NCI-H128 (cell line): Measurements from ENCODE around the gene TBRG4.
"Not testable (repeated sequence)": the region's sequence is repeated elsewhere in the genome, so short reads cannot be mapped to it uniquely, and the experiment has no call there.

Experiments used
- DNase-seq: peaks from one replicate; lab custom pipeline; 2025; ENCODE audit not compliant: unreplicated experiment; lab: John Stamatoyannopoulos, UW

The TBRG4 gene

DNA sequence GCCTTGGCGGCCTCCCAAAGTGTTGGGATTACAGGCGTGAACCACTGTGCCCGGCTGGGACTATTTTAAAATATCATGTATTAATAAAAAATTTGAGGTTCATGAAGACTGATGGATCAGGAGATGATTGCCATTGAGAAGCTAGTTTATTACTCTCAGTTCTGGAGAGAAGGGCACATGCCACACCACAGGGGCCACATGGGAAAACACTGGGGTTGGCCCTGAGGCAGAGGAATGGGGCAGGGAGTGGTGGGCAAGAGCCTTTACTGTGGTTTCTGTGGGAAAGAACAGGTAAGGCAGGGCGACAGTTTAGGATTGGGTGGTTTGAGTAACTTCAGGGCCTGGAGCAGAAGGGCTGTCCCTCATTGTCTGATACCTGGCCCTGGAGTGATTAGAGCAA, 6.8 kb upstream of the TBRG4 start:
- DNase-seq = no peak

DNA sequence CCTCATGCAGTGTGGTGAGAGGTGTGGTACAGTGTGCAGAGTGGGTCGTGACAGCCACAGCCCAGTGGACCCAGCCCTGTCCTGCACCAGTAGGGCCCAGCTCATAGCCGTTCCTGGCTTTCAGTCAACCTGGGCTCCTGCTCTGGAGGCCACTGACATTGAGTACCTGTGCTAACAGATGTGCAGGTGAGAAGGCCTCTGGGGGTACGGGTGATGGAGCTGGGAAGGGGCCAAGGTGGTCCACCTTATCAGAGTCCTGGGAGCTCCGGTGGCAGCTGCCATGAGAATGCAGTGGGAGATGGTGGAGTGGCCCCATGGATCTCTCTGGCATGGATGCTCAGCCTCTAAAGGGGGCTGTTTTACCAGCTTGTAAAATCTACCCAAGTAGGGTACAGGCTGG, 6.1 kb upstream of the TBRG4 start:
- DNase-seq = no peak

DNA sequence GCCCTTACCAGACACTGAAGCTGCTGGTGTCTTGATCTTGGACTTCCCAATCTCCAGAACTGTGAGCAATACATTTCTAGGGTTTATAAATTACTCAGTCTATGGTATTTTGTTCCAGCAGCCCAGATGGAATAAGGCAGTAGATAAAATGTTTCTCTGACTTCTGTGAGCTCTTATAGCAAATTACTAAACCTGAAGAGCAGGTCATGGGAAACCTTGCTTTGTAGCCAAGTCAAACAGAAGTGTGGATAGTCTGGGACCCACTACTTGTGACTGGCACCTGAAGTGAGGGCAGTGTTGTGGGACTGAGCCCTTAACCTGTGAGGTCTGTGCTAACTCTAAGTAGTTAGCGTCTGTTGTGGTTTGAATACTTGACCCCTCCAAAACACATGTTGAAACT, 4.6 kb upstream of the TBRG4 start:
- no peak for DNase-seq

GRCh38 chr7:45114926-45115325, 3.4 kb upstream of the TBRG4 start:
- no peak for DNase-seq

DNA sequence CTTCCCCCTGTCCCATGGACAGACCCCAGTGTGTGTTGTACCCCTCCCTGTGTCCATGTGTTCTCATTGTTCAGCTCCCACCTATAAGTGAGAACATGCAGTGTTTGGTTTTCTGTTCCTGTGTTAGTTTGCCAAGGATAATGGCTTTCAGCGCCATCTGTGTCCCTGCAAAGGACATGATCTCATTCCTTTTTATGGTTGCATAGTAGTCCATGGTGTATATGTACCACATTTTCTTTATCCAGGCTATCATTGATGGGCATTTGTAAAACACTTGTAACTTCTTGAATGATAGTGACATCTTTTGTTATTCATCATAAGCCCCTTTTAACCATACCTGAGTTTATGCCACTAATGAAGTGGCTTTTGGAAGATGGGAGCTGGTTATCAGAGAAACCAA, 2.8 kb upstream of the TBRG4 start:
- not testable (repeated sequence) for DNase-seq

GRCh38 chr7:45112648-45113047, 1.2 kb upstream of the TBRG4 start:
- no peak for DNase-seq

- DNase-seq = no peak
These were observed 2.6 kb downstream of the TBRG4 start for GRCh38 chr7:45108863-45109262.

DNA sequence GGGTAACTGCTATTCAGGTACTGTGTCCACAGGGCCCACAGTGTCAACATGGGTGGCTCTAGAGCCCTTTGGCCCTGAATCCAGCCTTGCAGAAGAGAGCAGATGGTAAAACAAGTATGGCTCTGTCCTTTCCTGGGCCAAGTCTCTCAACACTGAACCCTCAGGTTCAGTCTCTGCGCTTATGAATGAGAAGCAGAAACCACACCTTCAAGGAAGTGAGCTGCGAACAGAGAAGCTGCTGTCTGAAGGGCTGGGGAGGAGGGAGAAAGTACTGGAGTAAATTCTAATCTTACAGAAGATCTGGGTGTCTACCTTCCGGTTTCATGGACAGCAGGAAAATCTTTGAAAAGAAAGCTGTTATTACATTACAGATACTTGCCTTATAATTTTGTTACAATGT, 4.1 kb downstream of the TBRG4 start:
- DNase-seq = no peak

- no peak for DNase-seq
These were observed 4.7 kb downstream of the TBRG4 start for GRCh38 chr7:45106820-45107219.

DNA sequence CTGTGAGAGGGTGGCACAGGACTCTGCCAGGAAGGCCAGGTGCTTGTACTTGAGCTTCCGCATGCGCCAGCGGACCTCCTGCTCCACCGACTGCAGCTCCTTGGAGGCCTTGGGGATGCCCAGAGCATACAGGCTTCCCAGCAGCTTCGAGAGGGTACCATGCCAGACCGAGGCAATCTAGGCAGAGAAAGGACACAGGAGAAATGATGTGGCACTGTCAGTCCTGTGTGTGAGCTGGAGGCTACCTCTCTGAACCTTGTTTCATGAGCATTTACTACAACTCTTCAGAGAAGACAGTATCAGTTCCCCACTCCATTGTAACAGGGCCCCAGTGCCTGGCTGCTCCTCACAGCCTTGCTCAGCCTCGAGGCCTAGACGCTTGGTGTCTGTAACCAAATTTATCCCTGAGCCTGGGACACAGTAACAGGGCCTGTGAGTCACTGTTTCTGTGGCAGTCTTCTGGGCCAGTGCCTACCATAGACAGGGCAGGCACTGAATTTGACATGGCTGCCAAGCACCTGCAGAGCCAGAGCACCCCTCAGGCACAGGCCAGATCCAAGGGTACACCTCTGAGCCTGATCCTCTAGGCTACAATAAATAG, 5.8 kb downstream of the TBRG4 start:
- no peak for DNase-seq

GRCh38 chr7:45104844-45105587, 6.5 kb downstream of the TBRG4 start:
- DNase-seq = no peak

DNA sequence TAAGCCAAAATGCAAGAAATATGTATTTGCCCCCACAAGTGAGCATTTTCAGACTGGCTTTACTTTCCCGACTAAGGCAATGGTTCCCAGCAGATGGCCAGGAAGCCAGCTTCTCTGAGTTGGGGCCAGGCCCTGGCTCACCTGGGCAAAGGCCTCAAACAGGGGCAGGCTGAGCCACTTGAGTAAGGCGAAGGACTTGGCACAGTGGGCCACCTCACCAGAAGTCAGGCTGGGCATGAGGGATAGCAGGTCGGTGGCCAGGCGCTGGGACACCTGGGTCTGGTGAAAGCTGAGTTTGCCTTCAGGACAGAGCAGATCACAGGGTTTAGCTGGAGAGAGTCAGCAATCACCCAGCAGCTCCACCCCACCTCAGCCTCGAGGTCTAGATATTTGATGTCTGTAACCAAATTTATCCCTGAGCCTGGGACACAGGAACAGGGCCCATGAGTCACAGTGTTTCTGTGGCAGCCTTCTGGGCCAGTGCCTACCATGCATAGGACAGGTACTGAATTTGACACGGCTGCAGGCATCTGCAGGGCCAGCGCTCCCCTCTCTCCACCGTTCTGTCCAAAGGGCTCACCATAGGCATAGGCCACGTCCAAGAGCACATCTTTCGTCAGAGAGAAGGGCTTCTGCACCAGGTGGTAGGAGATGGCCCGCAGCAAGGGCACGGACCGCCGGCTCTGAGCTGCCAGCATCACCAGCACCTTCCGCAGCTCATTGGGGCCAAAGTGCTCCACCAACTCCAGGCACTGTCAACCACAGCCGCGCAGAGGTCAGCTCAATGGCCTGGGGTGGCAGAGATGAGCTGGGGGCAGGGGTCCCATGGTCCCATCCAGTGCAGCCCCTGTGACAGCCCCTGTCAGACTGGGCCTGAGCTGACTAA, 7.3 kb downstream of the TBRG4 start:
- DNase-seq = no peak

GRCh38 chr7:45102785-45103712, 8.4 kb downstream of the TBRG4 start:
- DNase-seq = no peak

DNA sequence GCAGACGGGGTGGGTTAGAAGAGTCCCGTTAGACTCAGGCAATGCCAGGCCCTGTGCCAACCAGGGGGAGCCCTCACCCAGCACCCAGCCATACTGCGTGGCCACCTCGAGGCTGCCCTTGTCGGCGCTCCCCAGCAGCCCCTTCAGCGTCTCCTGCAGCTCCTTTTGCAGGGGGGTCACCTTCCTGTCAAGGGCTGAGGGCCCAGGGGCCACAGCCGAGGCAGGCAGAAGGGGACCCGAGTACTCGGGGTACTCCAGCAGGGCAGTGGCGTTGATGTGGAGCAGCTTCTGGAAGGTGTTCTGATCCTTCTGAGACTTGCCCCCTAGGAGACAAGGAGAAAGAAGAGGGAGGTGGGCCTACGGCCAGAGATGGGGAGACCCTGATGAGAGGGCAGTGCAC, 9.7 kb downstream of the TBRG4 start:
- no peak for DNase-seq

DNA sequence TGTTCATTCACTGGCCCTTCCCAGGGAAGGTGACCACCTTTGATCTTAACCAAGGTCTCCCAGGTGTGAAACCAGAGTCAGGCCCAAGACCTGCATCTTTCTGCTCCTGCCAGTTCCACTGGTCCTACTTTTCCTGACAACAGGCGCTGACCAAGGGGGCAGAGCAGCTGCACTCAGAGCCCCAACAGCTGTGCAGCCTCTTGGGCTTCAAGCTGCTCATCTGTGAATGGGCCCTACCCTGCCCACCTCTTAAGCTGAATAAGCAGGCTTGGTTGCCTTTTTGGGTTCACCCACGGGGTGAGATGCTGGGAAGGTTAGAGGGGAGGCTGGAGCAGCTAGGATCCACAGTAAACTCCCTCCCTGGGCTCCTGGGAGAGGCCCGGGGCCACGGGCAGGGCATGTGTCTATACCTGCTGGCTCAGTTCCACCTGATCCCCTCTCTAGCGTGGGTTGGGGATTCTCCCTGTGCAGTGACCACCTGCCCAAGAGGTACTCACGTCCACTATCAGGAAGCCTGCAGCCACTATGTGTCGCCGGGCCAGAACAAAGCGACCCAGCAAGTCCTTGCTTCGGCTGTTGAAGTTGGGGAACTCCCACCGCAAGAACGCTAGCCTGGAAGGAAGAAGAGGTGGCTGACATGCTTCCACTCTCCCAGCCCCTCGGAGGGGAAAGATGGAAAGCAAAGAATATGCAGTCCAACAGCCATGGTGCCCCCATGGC, 10.6 kb downstream of the TBRG4 start:
- DNase-seq = no peak

DNA sequence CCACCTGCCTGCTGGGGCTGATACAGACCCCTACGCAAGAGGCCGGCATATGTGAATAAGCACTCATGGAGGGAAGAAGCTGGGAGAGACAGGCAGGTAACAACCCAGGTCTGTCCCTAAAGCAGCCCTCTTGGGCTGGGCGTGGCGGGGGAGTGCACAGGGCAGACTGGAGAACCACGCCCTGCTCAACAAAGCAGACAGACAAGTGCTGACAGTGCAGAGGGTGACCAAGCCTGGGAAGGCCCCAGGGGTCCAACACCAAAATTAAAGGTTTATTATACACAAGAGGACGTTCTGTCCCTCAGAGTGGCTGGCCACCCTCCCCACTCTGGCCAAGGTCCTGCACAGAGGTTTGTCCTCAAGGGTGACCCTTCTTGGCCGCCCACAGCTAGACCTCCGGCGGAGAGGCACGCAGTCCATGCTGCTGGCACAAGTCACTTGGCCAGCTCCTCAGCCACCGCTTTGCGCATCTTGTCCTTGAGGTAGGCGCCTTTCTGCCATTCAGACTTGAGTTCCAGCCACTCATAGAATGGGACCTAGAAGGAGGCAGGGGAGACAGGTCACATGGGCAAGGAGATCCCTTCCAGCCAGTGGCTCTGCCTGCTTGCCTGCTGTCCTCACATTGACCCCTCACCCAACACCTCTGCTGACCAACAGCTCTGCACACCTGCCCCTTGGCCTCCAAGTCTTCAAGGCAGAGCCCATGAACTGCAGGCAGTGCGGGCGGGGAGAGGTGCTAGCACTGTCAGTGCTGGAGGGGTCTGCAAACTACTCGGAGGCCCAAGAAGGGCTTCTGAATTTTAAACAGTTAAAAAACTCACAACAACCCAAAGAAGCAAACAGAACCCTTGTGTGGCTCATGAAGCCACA, 11.4 kb downstream of the TBRG4 start:
- no peak for DNase-seq

DNA sequence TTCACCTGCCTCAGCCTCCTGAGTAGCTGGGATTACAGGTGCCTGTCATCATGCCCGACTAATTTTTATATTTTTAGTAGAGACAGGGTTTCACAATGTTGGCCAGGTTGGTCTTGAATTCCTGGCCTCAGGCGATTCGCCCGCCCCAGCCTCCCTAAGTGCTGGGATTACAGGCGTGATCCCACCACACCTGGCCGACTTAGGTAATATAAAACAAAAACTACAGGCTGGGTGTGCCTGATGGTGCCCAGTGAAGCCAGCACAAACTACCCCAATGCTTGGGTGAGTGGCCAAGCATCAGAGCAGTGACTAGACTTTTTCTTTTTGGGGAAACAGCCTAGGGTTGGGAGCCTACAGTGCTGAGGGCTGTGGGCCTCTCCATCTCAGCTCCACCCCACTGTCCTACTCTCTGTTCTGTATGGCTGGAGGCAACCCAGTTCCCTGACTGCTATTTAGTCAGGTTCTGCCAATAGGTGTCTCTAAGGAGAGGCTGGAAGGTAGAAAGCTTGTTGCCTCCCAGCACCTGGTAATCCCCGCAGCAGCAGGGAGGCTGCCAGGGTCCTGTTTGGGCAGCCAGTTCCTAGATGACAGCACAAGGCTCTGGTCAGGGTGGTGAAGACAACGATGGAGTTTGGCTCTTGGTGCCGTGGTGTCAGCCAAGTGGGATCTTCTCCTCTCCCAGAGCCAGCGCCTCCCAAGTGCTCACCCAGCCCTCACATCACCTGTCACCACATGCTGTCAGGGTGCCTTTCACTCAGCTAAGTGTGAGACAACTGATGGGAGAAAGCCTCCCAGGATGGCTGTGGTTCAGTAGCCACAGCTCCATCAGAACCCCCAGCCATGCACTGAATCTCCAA, 12.3 kb downstream of the TBRG4 start:
- no peak for DNase-seq

DNA sequence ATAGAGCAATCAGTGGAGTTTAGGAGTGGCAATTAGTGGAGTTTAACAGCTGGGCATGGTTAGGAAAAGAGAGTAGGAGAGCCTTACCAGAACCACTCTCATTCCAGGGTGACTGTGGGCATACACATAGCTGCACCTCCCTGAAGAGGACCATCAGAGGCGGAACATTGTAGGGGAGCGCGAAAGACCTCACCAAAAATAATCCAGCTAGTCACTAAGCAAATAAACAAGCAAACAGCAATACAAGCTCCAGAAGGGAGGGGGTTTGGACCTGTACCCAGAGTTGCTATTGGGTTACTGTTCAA, 18.6 kb downstream of the TBRG4 start:
- no peak for DNase-seq
